HepG2 (cell line): Measurements from ENCODE around the gene HS6ST2.

Source experiments
- EP300 ChIP-seq, 3 experiments: sonication (generic) in 1 of 3; formaldehyde crosslinking in 1 of 3; IDR thresholded peaks; 2 replicates each; pipeline versions ENCODE4 v1.5.1 to v1.6.1; 2011 to 2020; ENCODE audit warnings: low read depth in 2 of 3, low read length in 2 of 3, borderline replicate concordance in 1 of 3, improper control_type of control experiment in 1 of 3, mild to moderate bottlenecking in 1 of 3, missing genetic modification reagents in 1 of 3, moderate library complexity in 1 of 3
- MIER3 ChIP-seq: IDR thresholded peaks from 2 replicates; pipeline ENCODE4 v1.6.1; 2016; ENCODE audit warnings: missing compliant biosample characterization, borderline replicate concordance
- MYC ChIP-seq: sonication (generic); formaldehyde crosslinking; IDR thresholded peaks from 2 replicates; pipeline ENCODE4 v1.9.0; 2021; ENCODE audit warnings: missing genetic modification reagents, borderline replicate concordance
- NFRKB ChIP-seq: fragments of 450-650 bp; IDR thresholded peaks from 2 replicates; pipeline ENCODE4 v1.6.1; 2017
- PTBP1 ChIP-seq: fragments of 200-400 bp; formaldehyde crosslinking; IDR thresholded peaks from 2 replicates; pipeline ENCODE4 v1.6.1; 2018; ENCODE audit warnings: low read length, low read depth; ENCODE audit not compliant: poor library complexity, severe bottlenecking
- U2AF1 ChIP-seq: fragments of 200-400 bp; formaldehyde crosslinking; optimal IDR thresholded peaks from 2 replicates; pipeline ENCODE3; 2017; ENCODE audit warnings: mild to moderate bottlenecking, low read depth, low read length
- ZNF747 ChIP-seq: sonication (generic); formaldehyde crosslinking; IDR thresholded peaks from 2 replicates; pipeline ENCODE4 v1.8.1; 2023; ENCODE audit warnings: missing genetic modification reagents, mild to moderate bottlenecking, borderline replicate concordance
- TF ChIP-seq, protein P1 (sequence below): sonication (generic); formaldehyde crosslinking; IDR thresholded peaks from 2 replicates; pipeline ENCODE4 v1.5.0; 2020; ENCODE audit warnings: mild to moderate bottlenecking, missing genetic modification reagents, moderate library complexity

DNA sequence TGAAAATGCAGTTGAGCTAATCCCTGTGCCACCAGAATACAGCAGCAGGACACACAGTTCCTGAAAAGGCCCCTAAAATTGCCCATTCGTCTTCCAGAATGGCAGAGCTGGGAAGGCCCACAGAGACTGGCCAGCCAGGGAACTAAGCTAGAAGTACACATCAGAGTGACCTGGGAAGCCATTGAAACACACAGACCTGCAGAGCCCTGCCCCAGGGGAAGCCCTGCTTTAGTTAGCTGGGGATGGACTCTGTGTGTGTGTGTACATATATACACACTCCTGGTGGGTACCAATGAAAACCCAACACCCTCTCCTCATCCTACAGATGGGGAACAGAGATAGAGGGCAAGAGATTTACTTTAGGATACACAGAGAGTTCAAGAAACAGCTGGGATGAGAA is 227.7 kb downstream of the HS6ST2 start:
- TF ChIP-seq PTBP1 (no peak), NFRKB (no peak), EP300 (IDR thresholded peaks at IDR 0.05; ENCODE audit: low read depth in 2 of 2, low read length in 2 of 2) (no peak), EP300 (CRISPR knock-in tag; IDR thresholded peaks at IDR 0.05; ENCODE audit: borderline replicate concordance) (no peak), MYC (CRISPR knock-in tag) (no peak), MIER3 (CRISPR knock-in tag) (no peak), ZNF747 (CRISPR knock-in tag) (no peak), U2AF1 (no peak)
- TF ChIP-seq, protein P1, sequence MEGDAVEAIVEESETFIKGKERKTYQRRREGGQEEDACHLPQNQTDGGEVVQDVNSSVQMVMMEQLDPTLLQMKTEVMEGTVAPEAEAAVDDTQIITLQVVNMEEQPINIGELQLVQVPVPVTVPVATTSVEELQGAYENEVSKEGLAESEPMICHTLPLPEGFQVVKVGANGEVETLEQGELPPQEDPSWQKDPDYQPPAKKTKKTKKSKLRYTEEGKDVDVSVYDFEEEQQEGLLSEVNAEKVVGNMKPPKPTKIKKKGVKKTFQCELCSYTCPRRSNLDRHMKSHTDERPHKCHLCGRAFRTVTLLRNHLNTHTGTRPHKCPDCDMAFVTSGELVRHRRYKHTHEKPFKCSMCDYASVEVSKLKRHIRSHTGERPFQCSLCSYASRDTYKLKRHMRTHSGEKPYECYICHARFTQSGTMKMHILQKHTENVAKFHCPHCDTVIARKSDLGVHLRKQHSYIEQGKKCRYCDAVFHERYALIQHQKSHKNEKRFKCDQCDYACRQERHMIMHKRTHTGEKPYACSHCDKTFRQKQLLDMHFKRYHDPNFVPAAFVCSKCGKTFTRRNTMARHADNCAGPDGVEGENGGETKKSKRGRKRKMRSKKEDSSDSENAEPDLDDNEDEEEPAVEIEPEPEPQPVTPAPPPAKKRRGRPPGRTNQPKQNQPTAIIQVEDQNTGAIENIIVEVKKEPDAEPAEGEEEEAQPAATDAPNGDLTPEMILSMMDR (CRISPR knock-in tag), result no peak
